Small intestine (tissue), 7 donors: ENCODE results near the gene UFL1. TPM values are rescaled to one million over a fixed set of nuclear protein-coding genes. Genes with fewer than 3 reads are reported as not detected.

Experiments
- DNase-seq, 2 donors: peaks; one replicate each; pipeline versions ENCODE4 v3.0.0 to v3.0.0-alpha.2; 2013
- FAIRE-seq: peaks from 2 replicates; lab custom pipeline; 2012; peaks lifted over from hg19 to GRCh38; lab: Jason Lieb, UNC
- H3K27ac ChIP-seq, 3 donors: one replicate each; pipeline ENCODE4 v1.5.1; 2013; ENCODE audit warnings: low read length in 2 of 3, mild to moderate bottlenecking in 2 of 3, control low read depth in 1 of 3, inconsistent platforms in 1 of 3, low read depth in 1 of 3, moderate library complexity in 1 of 3
- H3K27me3 ChIP-seq, 3 donors: one replicate each; pipeline ENCODE4 v1.6.1; 2013; ENCODE audit warnings: low read length in 3 of 3, inconsistent platforms in 1 of 3; ENCODE audit not compliant: control insufficient read depth in 3 of 3, insufficient read depth in 3 of 3
- H3K36me3 ChIP-seq, 3 donors: one replicate each; pipeline ENCODE4 v1.6.1; 2013; ENCODE audit warnings: low read length in 3 of 3, inconsistent platforms in 1 of 3, low read depth in 1 of 3, mild to moderate bottlenecking in 1 of 3, moderate library complexity in 1 of 3; ENCODE audit not compliant: control insufficient read depth in 3 of 3, insufficient read depth in 2 of 3
- H3K4me1 ChIP-seq, 3 donors: one replicate each; pipeline ENCODE4 v1.6.1; 2013; ENCODE audit warnings: low read length in 2 of 3, inconsistent platforms in 1 of 3, low read depth in 1 of 3, mild to moderate bottlenecking in 1 of 3, moderate library complexity in 1 of 3; ENCODE audit not compliant: control insufficient read depth in 3 of 3, insufficient read depth in 2 of 3
- H3K4me3 ChIP-seq, 3 donors: one replicate each; pipeline ENCODE4 v1.5.1; 2013; ENCODE audit warnings: low read length in 3 of 3, control low read depth in 1 of 3, inconsistent platforms in 1 of 3, low read depth in 1 of 3, mild to moderate bottlenecking in 1 of 3, moderate library complexity in 1 of 3
- H3K9me3 ChIP-seq, 2 donors: one replicate each; pipeline ENCODE4 v1.6.1; 2013; ENCODE audit warnings: low read depth in 1 of 2, low read length in 1 of 2; ENCODE audit not compliant: control insufficient read depth in 2 of 2, insufficient read depth in 1 of 2
- WGBS, 3 donors: extraction: QIAGEN DNeasy Blood & Tissue Kit; methylation state at CpG; one replicate each; pipeline ENCODE4 v1.1.7; 2013; 5-methylcytosine and 5-hydroxymethylcytosine counted together
- polyA plus RNA-seq, 4 donors: library from polyadenylated mRNA; stranded (reverse) in 3 of 4; unstranded in 1 of 4; fragments of 200-250 nt in 3 of 4; fragments of 120-200 nt in 1 of 4; gene quantifications; one replicate each; pipeline versions ENCODE4 v1.2.1 to v1.2.3, GENCODE V29; 2013
- donor health status: healthy with polysubstance abuse.
- donor health status: control.
- donor health status: control.
- donor health status: Bipolar disorder and iron deficiency.
- donor health status: healthy.

UFL1 gene
- polyA plus RNA-seq, 4 donors = 9.7 to 45.2 (median 13.6) TPM

- H3K36me3 ChIP-seq = no peaks in the 10 kb centered on the region
- DNase-seq (no peak), FAIRE-seq (no peak)
- WGBS, 3 donors = 79 to 93% (median 89%) methylated on average over 2 of the region's 2 CpGs
- no peaks in the 10 kb centered on the region for H3K9me3 ChIP-seq
- H3K27ac ChIP-seq = no peak overlapping the region
- no peaks in the 10 kb centered on the region for H3K4me1 ChIP-seq
- H3K4me3 ChIP-seq = no peak overlapping the region
- no peaks in the 10 kb centered on the region for H3K27me3 ChIP-seq
These were observed 60.4 kb downstream of the UFL1 start for GRCh38 chr6:96582021-96582420.

DNA sequence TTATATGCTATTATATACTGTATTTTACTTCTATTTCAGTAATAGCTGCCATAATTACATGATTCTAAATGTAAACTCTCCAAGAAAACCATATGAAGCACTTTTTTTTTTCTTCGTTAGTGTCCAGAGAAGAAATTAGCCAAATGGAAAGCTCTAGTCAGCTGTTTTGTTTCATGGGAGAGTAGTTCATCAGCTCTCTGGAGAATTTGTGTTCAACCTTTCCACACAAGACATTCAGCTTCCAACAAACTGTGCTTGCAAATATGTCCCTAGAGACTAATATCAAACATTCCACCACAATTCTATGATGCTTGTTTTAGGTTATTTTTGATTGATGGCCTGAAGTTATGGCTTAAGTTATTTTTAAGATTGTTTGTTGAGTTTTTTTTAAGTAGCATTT is 60.8 kb downstream of the UFL1 start:
- 67 to 86% (median 79%) methylated on average over 1 of the region's 1 CpG for WGBS, 3 donors
- no peaks in the 10 kb centered on the region for H3K9me3 ChIP-seq
- H3K27me3 ChIP-seq = no peaks in the 10 kb centered on the region
- H3K4me3 ChIP-seq = no peak overlapping the region
- no peak for FAIRE-seq
- no peaks in the 10 kb centered on the region for H3K36me3 ChIP-seq
- DNase-seq = no peak
- no peaks in the 10 kb centered on the region for H3K4me1 ChIP-seq
- H3K27ac ChIP-seq = no peak overlapping the region

GRCh38 chr6:96604420-96604819 is 82.8 kb downstream of the UFL1 start:
- H3K9me3 ChIP-seq = no peaks in the 10 kb centered on the region
- H3K36me3 ChIP-seq = no peaks in the 10 kb centered on the region
- H3K4me3 ChIP-seq = no peak overlapping the region
- FAIRE-seq (no peak), DNase-seq (no peak)
- no peak overlapping the region for H3K27ac ChIP-seq
- H3K4me1 ChIP-seq = no peaks in the 10 kb centered on the region
- WGBS, 3 donors = 75 to 78% (median 77%) methylated on average over 2 of the region's 2 CpGs
- H3K27me3 ChIP-seq = no peaks in the 10 kb centered on the region

Other genes starting within 250 kb of the UFL1 start
- 1 to 10 TPM in 2 of 4 donors, under 1 TPM in 1, not detected in 1; 0.30 to 7.6 (median 1.4) TPM for gene FHL5, start 41.3 kb downstream of the UFL1 start, polyA plus RNA-seq